ENCODE measurements around the gene MARCKS. TPM values are rescaled to one million over a fixed set of nuclear protein-coding genes. Genes with fewer than 3 reads are reported as not detected.

Gene MARCKS
- total RNA-seq = 315 and 320 TPM in 2 replicates
- polyA plus RNA-seq = 49.4 and 59.5 TPM in 2 replicates
- 48.1 and 49.8 TPM in 2 replicates for polyA plus RNA-seq (2011; cell fraction: cytosol; rRNA removed)
- 29.3 and 49.6 TPM in 2 replicates for polyA plus RNA-seq (2011; cell fraction: nucleus; rRNA removed)
- 92.8 and 127 TPM in 2 replicates for polyA plus RNA-seq (2012)
- 50.2 and 68.0 TPM in 2 replicates for polyA minus RNA-seq
- polyA minus RNA-seq (2011; cell fraction: cytosol; rRNA and poly(A)+ RNA removed) = 0.41 TPM
- polyA minus RNA-seq (2011; cell fraction: nucleus; rRNA and poly(A)+ RNA removed) = 47.8 and 63.8 TPM in 2 replicates
- percentile 99 among the genes with signal in this experiment for Bru-seq, nascent RNA
- percentile 100 among the genes with signal in this experiment for BruChase-seq, experiment 1, labeled RNA remaining after a 6-hour chase
- BruChase-seq, experiment 2, labeled RNA remaining after a 2-hour chase = percentile 100 among the genes with signal in this experiment
- long read RNA-seq, full-length matches to known transcripts = 729 of 933 reads
- long read RNA-seq, partial matches to known transcripts = 0 of 933 reads
- long read RNA-seq, other reads (novel, unspliced or antisense) = 204 of 933 reads

GRCh38 chr6:113856625-113857555 is at the start of gene MARCKS:
TSS of gene MARCKS (plus strand) at chr6:113857345. CDS start at chr6:113857746, 401 bp downstream.
- Histone ChIP-seq H3K27me3 (ENCODE audit: control insufficient read depth in 2 of 2, insufficient read depth in 2 of 2, low read length in 2 of 2) (no peaks in the 10 kb centered on the region), H3K36me3 (ENCODE audit: control insufficient read depth in 2 of 2, extremely low read depth in 1 of 2, insufficient read depth in 2 of 2, low read length in 2 of 2) (peaks cover 0 to 5% of the 10 kb centered on the region in 2 experiments), H4K20me1 (replicated peaks; ENCODE audit: control insufficient read depth, extremely low read depth, insufficient read depth, low read length) (no peaks in the 10 kb centered on the region), H2AFZ (ENCODE audit: low read depth, low read length) (peak within 1 kb of the TSS; percentile 51), H3K27ac (ENCODE audit: insufficient read depth, low read depth, low read length) (peak within 1 kb of the TSS; percentile 100), H3K4me1 (ENCODE audit: control insufficient read depth, extremely low read depth, insufficient read depth, low read length) (peaks cover 25% of the 10 kb centered on the region), H3K9me3 (replicated peaks; ENCODE audit: control insufficient read depth, insufficient read depth, low read length) (no peaks in the 10 kb centered on the region), H3K79me2 (ENCODE audit: control insufficient read depth, insufficient read depth, low read length) (peaks cover 47% of the 10 kb centered on the region), H3K4me2 (ENCODE audit: insufficient read depth, low read length) (peak within 1 kb of the TSS; percentile 95), H3K9ac (replicated peaks; ENCODE audit: extremely low read depth, insufficient read depth, low read length) (peak within 1 kb of the TSS; percentile 100), H3K9me1 (replicated peaks; ENCODE audit: control insufficient read depth, extremely low read depth, insufficient read depth, low read length) (no peaks in the 10 kb centered on the region), H3K4me3 (replicated peaks in 1 of 3; ENCODE audit: insufficient read depth in 1 of 3, low read depth in 1 of 3, low read length in 3 of 3) (peak within 1 kb of the TSS; percentile 81 to 100 (median 100))
- POLR2A ChIA-PET = interaction anchor here (1.9 kb wide), 1 partner anchor 224 kb away, joined by 9 read pairs; no protein-coding TSS in a partner anchor
- FAIRE-seq (peak; percentile 94), DNase-seq (ENCODE audit: low read depth, low spot score) (peak; percentile 93)
- intact Hi-C loops (cut with micrococcal nuclease) (loop anchor here (1.0 to 5.0 kb wide), 3 partner anchors 505 to 807 kb away; no protein-coding TSS in a partner anchor), dilution Hi-C loops (cut with MboI; ENCODE audit: extremely low pct_ligation_motif_present, low sequenced_read_pairs) (no loop called here)
- no peak for TF ChIP-seq MAX (IDR thresholded peaks at IDR 0.05; ENCODE audit: insufficient read depth, insufficient read length)
- peak; percentile 34 for TF ChIP-seq MYC (IDR thresholded peaks at IDR 0.05; ENCODE audit: low read depth, low read length)
- peak; percentile 86 for TF ChIP-seq POLR2AphosphoS5 (IDR thresholded peaks at IDR 0.05; ENCODE audit: insufficient read depth, low read depth, low read length)
- TF ChIP-seq EZH2 (IDR thresholded peaks at IDR 0.05; ENCODE audit: borderline replicate concordance, low read depth, low read length, severe bottlenecking) = no peak
- peak; percentile 22 for TF ChIP-seq FOS (IDR thresholded peaks at IDR 0.05; ENCODE audit: borderline replicate concordance, insufficient read depth, low read length)
- no peak for TF ChIP-seq JUN (IDR thresholded peaks at IDR 0.05; ENCODE audit: borderline replicate concordance, insufficient read depth, insufficient read length, low read depth)
- TF ChIP-seq POLR2A (IDR thresholded peaks at IDR 0.05; ENCODE audit: low read depth, low read length) = peak; percentile 89
- CTCF ChIA-PET = interaction anchor here (2.1 kb wide), 1 partner anchor 674 kb away, joined by 4 read pairs; no protein-coding TSS in a partner anchor
- BruUV-seq (replicated peaks) = no TSS peak

All from endothelial cell of umbilical vein (primary cell).